A549 (cell line): ENCODE measurements around the gene CUL9. TPM values are rescaled to one million over a fixed set of nuclear protein-coding genes. Genes with fewer than 3 reads are reported as not detected.

Experiments used
- ATAC-seq, 2 experiments: fragments of 200-7000 bp in 1 of 2; fragments of >200 bp in 1 of 2; cut with Nextera tagmentation in 1 of 2; cut with Tn5 transposase in 1 of 2; 3 replicates each; pipeline versions ENCODE4 v1.8.0 to v1.9.1; 2018 to 2020; ENCODE audit warnings: mild to moderate bottlenecking in 1 of 2, moderate library complexity in 1 of 2
- CTCF ChIA-PET: fragments of 300-600 bp; sonication (Branson Sonifier 250); formaldehyde crosslinking; extraction: SDS; loops from one replicate; lab custom pipeline; 2021; ENCODE audit warnings: antibody characterized with exemption, inconsistent platforms; lab: Yijun Ruan, JAX
- POLR2A ChIA-PET: fragments of 350-600 bp; formaldehyde crosslinking; extraction: SDS; loops from one replicate; lab custom pipeline; 2021; ENCODE audit warnings: antibody characterized with exemption, inconsistent platforms; lab: Yijun Ruan, JAX
- DNase-seq, 2 experiments: peaks; one replicate each; pipeline versions ENCODE4 v3.0.0 to v3.0.0-alpha.2; 2011 to 2016; ENCODE audit warnings: low read depth in 1 of 2, low spot score in 1 of 2
- FAIRE-seq: peaks from 2 replicates; lab custom pipeline; 2011; peaks lifted over from hg19 to GRCh38; lab: Jason Lieb, UNC
- H3K27ac ChIP-seq, 2 experiments: fragments of >200 bp; sonication (Bioruptor Twin); formaldehyde crosslinking; 3 replicates each; pipeline ENCODE4 v1.5.1; 2016 to 2017
- H3K4me1 ChIP-seq: fragments of >200 bp; sonication (Bioruptor Twin); formaldehyde crosslinking; 3 replicates; pipeline ENCODE4 v1.6.1; 2016
- H3K4me2 ChIP-seq: fragments of >200 bp; sonication (Bioruptor Twin); formaldehyde crosslinking; 3 replicates; pipeline ENCODE4 v1.6.1; 2016
- H3K4me3 ChIP-seq: fragments of >200 bp; sonication (Bioruptor Twin); formaldehyde crosslinking; 3 replicates; pipeline ENCODE4 v1.5.1; 2016
- H3K9me3 ChIP-seq: fragments of >200 bp; sonication (Bioruptor Twin); formaldehyde crosslinking; 3 replicates; pipeline ENCODE4 v1.6.1; 2016
- ATOH8 ChIP-seq: fragments of 250-450 bp; sonication (Bioruptor Pico); IDR thresholded peaks from 2 replicates; pipeline ENCODE4 v1.5.0; 2020; ENCODE audit warnings: low read depth, mild to moderate bottlenecking, moderate library complexity
- CBX2 ChIP-seq: fragments of 200-600 bp; sonication (generic); IDR thresholded peaks from 2 replicates; pipeline ENCODE4 v1.6.1; 2016; ENCODE audit warnings: low read depth, mild to moderate bottlenecking, borderline replicate concordance
- CHD4 ChIP-seq: fragments of 200-600 bp; sonication (generic); IDR thresholded peaks from 2 replicates; pipeline ENCODE4 v1.6.1; 2016; ENCODE audit warnings: antibody characterized with exemption, mild to moderate bottlenecking, borderline replicate concordance
- E2F6 ChIP-seq: IDR thresholded peaks from 2 replicates; pipeline ENCODE4 v1.6.1; 2012; ENCODE audit warnings: low read depth, borderline replicate concordance
- ESRRA ChIP-seq: fragments of 150-350 bp; IDR thresholded peaks from 2 replicates; pipeline ENCODE4 v1.6.1; 2014; ENCODE audit warnings: mild to moderate bottlenecking, low read length, borderline replicate concordance
- FOSB ChIP-seq: fragments of 250-450 bp; sonication (Bioruptor Pico); IDR thresholded peaks from 2 replicates; pipeline ENCODE4 v1.5.0; 2020; ENCODE audit warnings: mild to moderate bottlenecking, moderate library complexity
- FOSL2 ChIP-seq, 2 experiments: fragments of 450-650 bp in 1 of 2; fragments of >200 bp in 1 of 2; sonication (Bioruptor Twin) in 1 of 2; formaldehyde crosslinking; IDR thresholded peaks; 2 replicates each; pipeline versions ENCODE4 v1.5.0 to v1.6.1; 2016 to 2020; ENCODE audit warnings: mild to moderate bottlenecking in 1 of 2, moderate library complexity in 1 of 2
- HOXA7 ChIP-seq: fragments of 250-450 bp; sonication (Bioruptor Pico); IDR thresholded peaks from 2 replicates; pipeline ENCODE4 v1.5.0; 2020; ENCODE audit warnings: mild to moderate bottlenecking, moderate library complexity
- HOXB5 ChIP-seq: fragments of 250-450 bp; sonication (Bioruptor Pico); IDR thresholded peaks from 2 replicates; pipeline ENCODE4 v1.5.0; 2020; ENCODE audit warnings: mild to moderate bottlenecking, moderate library complexity
- JUN ChIP-seq, 2 experiments: fragments of >200 bp; sonication (Bioruptor Twin); formaldehyde crosslinking; IDR thresholded peaks; 2 replicates in 1 of 2; 3 replicates in 1 of 2; pipeline ENCODE4 v1.6.1; 2016 to 2017
- JUNB ChIP-seq: fragments of >200 bp; sonication (Bioruptor Twin); formaldehyde crosslinking; IDR thresholded peaks from 2 replicates; pipeline ENCODE4 v1.6.1; 2016
- KDM5A ChIP-seq: fragments of 200-600 bp; sonication (generic); IDR thresholded peaks from 2 replicates; pipeline ENCODE4 v1.6.1; 2016; ENCODE audit warnings: antibody characterized with exemption, mild to moderate bottlenecking
- RAD21 ChIP-seq, 2 experiments: fragments of >200 bp in 1 of 2; sonication (Bioruptor Twin) in 1 of 2; formaldehyde crosslinking in 1 of 2; IDR thresholded peaks in 1 of 2; conservative IDR thresholded peaks in 1 of 2; 2 replicates in 1 of 2; 3 replicates in 1 of 2; pipeline ENCODE4 v1.6.1; 2012 to 2018; ENCODE audit warnings: inconsistent platforms in 1 of 2
- RNF2 ChIP-seq: fragments of 200-600 bp; sonication (generic); IDR thresholded peaks from 2 replicates; pipeline ENCODE4 v1.6.1; 2016; ENCODE audit warnings: low read depth, mild to moderate bottlenecking, antibody characterized with exemption, moderate library complexity, borderline replicate concordance
- SMC3 ChIP-seq: fragments of >200 bp; sonication (Bioruptor Twin); formaldehyde crosslinking; IDR thresholded peaks from 3 replicates; pipeline ENCODE4 v1.6.1; 2018; ENCODE audit warnings: inconsistent platforms
- SREBF2 ChIP-seq: fragments of 450-650 bp; IDR thresholded peaks from 2 replicates; pipeline ENCODE4 v1.6.1; 2014; ENCODE audit warnings: mild to moderate bottlenecking, moderate library complexity
- ZSCAN20 ChIP-seq: fragments of 250-450 bp; sonication (Bioruptor Pico); IDR thresholded peaks from 2 replicates; pipeline ENCODE4 v1.8.0; 2022; ENCODE audit warnings: mild to moderate bottlenecking, moderate library complexity
- WGBS: methylation state at CpG from one replicate; pipeline ENCODE4 v1.1.6; 2017; ENCODE audit errors: missing lambda C conversion rate; 5-methylcytosine and 5-hydroxymethylcytosine counted together
- polyA plus RNA-seq, 4 experiments: library from polyadenylated mRNA; depleted of rRNA in 3 of 4; stranded (reverse); fragments of >200 nt; fragmentation: RNase III in 1 of 4; extraction: RNeasy Plus Mini Kit Qiagen cat#74134 plus additional on column Dnase treatment in 1 of 4; gene quantifications; 2 replicates in 3 of 4; 3 replicates in 1 of 4; pipeline ENCODE4 v1.2.3, GENCODE V29; 2011 to 2017
- TF ChIP-seq, protein P1 (sequence below): fragments of 450-650 bp; IDR thresholded peaks from 2 replicates; pipeline ENCODE4 v1.6.1; 2014; ENCODE audit warnings: antibody characterized with exemption
- TF ChIP-seq, protein P2 (sequence below): fragments of 250-450 bp; sonication (Bioruptor Pico); IDR thresholded peaks from 2 replicates; pipeline ENCODE4 v1.5.0; 2021; ENCODE audit warnings: mild to moderate bottlenecking, moderate library complexity, borderline replicate concordance
- TF ChIP-seq, protein P3 (sequence below): IDR thresholded peaks from 2 replicates; pipeline ENCODE4 v1.6.1; 2012
- TF ChIP-seq, protein P4 (sequence below): fragments of >200 bp; sonication (Bioruptor Twin); formaldehyde crosslinking; IDR thresholded peaks from 3 replicates; pipeline ENCODE4 v1.6.1; 2016

The CUL9 gene
- polyA plus RNA-seq, 2 of the 4 experiments (the other 2 are of a cell fraction): 11.3 to 12.5 TPM

GRCh38 chr6:43185391-43185985 lies 3.5 kb downstream of the CUL9 start:
- WGBS: 71% methylated on average over 5 of the region's 5 CpGs
- ATAC-seq (no peak), FAIRE-seq (no peak), DNase-seq (no peak)
- TF ChIP-seq, protein P1, sequence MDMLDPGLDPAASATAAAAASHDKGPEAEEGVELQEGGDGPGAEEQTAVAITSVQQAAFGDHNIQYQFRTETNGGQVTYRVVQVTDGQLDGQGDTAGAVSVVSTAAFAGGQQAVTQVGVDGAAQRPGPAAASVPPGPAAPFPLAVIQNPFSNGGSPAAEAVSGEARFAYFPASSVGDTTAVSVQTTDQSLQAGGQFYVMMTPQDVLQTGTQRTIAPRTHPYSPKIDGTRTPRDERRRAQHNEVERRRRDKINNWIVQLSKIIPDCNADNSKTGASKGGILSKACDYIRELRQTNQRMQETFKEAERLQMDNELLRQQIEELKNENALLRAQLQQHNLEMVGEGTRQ: no peak
- TF ChIP-seq FOSB (CRISPR knock-in tag) (no peak), SREBF2 (no peak), RAD21 (conservative IDR thresholded peaks at IDR 0.05 in 1 of 2, IDR thresholded peaks at IDR 0.05 in 1 of 2) (no peak)
- no peak overlapping the region for H3K4me2 ChIP-seq
- no peak overlapping the region for H3K4me3 ChIP-seq
- ChIA-PET POLR2A (no interaction called here), CTCF (interaction anchor here (1.0 to 1.2 kb wide), 2 partner anchors 11 to 43 kb away, joined by 3 read pairs; partner anchors contain the start of gene DNPH1)
- no peak overlapping the region for H3K27ac ChIP-seq
- H3K9me3 ChIP-seq: no peaks in the 10 kb centered on the region
- peaks cover 13% of the 10 kb centered on the region; the same call in 2 of the 3 replicates for H3K4me1 ChIP-seq

- Histone ChIP-seq H3K4me1 (peaks cover 12% of the 10 kb centered on the region; the same call in 2 of the 3 replicates), H3K4me3 (no peak overlapping the region), H3K27ac (no peak overlapping the region), H3K4me2 (no peak overlapping the region), H3K9me3 (no peaks in the 10 kb centered on the region)
- FAIRE-seq: no peak
- DNase-seq: no peak
- ATAC-seq: no peak
- no peak for TF ChIP-seq HOXB5 (CRISPR knock-in tag)
- TF ChIP-seq JUN (IDR thresholded peaks at IDR 0.05): no peak
- TF ChIP-seq FOSB (CRISPR knock-in tag): no peak
- TF ChIP-seq, protein P2, sequence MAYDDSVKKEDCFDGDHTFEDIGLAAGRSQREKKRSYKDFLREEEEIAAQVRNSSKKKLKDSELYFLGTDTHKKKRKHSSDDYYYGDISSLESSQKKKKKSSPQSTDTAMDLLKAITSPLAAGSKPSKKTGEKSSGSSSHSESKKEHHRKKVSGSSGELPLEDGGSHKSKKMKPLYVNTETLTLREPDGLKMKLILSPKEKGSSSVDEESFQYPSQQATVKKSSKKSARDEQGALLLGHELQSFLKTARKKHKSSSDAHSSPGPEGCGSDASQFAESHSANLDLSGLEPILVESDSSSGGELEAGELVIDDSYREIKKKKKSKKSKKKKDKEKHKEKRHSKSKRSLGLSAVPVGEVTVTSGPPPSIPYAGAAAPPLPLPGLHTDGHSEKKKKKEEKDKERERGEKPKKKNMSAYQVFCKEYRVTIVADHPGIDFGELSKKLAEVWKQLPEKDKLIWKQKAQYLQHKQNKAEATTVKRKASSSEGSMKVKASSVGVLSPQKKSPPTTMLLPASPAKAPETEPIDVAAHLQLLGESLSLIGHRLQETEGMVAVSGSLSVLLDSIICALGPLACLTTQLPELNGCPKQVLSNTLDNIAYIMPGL: no peak
- TF ChIP-seq, protein P3, sequence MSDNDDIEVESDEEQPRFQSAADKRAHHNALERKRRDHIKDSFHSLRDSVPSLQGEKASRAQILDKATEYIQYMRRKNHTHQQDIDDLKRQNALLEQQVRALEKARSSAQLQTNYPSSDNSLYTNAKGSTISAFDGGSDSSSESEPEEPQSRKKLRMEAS: no peak
- ChIA-PET POLR2A (no interaction called here), CTCF (interaction anchor here (0.6 to 1.2 kb wide), 3 partner anchors 11 to 315 kb away, joined by 3 read pairs; partner anchors contain the start of gene DNPH1)
- WGBS: 96% methylated on average over 12 of the region's 14 CpGs
Measured at GRCh38 chr6:43186019-43186418, 4.0 kb downstream of the CUL9 start.

- 98% methylated on average over 4 of the region's 4 CpGs for WGBS
- Histone ChIP-seq H3K9me3 (no peaks in the 10 kb centered on the region), H3K4me2 (no peak overlapping the region), H3K4me3 (no peak overlapping the region), H3K27ac (no peak overlapping the region), H3K4me1 (peaks cover 5% of the 10 kb centered on the region; the same call in 1 of the 3 replicates)
- FAIRE-seq (no peak), DNase-seq (no peak), ATAC-seq (no peak)
- CTCF ChIA-PET: interaction anchor here (0.6 to 2.6 kb wide), 3 partner anchors 19 to 315 kb away, joined by 3 to 10 read pairs (median 3); partner anchors contain the start of gene DNPH1
- POLR2A ChIA-PET: no interaction called here
- TF ChIP-seq HOXA7: no peak
- no peak for TF ChIP-seq ZSCAN20
- TF ChIP-seq, protein P4, sequence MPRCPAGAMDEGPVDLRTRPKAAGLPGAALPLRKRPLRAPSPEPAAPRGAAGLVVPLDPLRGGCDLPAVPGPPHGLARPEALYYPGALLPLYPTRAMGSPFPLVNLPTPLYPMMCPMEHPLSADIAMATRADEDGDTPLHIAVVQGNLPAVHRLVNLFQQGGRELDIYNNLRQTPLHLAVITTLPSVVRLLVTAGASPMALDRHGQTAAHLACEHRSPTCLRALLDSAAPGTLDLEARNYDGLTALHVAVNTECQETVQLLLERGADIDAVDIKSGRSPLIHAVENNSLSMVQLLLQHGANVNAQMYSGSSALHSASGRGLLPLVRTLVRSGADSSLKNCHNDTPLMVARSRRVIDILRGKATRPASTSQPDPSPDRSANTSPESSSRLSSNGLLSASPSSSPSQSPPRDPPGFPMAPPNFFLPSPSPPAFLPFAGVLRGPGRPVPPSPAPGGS: no peak
- no peak for TF ChIP-seq JUNB
- TF ChIP-seq, protein P3: no peak
- TF ChIP-seq CHD4: no peak
- TF ChIP-seq, protein P2: no peak
- TF ChIP-seq CBX2: no peak
- no peak for TF ChIP-seq ESRRA
- TF ChIP-seq, protein P1: no peak
- TF ChIP-seq KDM5A: no peak
- no peak for TF ChIP-seq ATOH8 (CRISPR knock-in tag)
- TF ChIP-seq FOSL2 (IDR thresholded peaks at IDR 0.05): no peak
- no peak for TF ChIP-seq FOSL2 (CRISPR knock-in tag; IDR thresholded peaks at IDR 0.05)
- TF ChIP-seq E2F6: no peak
- no peak for TF ChIP-seq SMC3
- no peak for TF ChIP-seq RNF2
- no peak for TF ChIP-seq RAD21 (conservative IDR thresholded peaks at IDR 0.05 in 1 of 2, IDR thresholded peaks at IDR 0.05 in 1 of 2)
Measured at GRCh38 chr6:43186706-43187105, 4.7 kb downstream of the CUL9 start.
